SK-N-MC (cell line): Measurements from ENCODE around the gene FNIP2.
"Not testable (repeated sequence)": the region's sequence is repeated elsewhere in the genome, so short reads cannot be mapped to it uniquely, and the experiment has no call there.

ENCODE experiments used
- DNase-seq: peaks from one replicate; pipeline ENCODE4 v3.0.0-alpha.2; 2011; ENCODE audit warnings: low read depth, low spot score
- H3K27ac ChIP-seq: fragments of 200-600 bp; sonication (generic); 2 replicates; pipeline ENCODE4 v1.5.1; 2016; ENCODE audit warnings: mixed run types
- H3K36me3 ChIP-seq: fragments of 200-600 bp; sonication (generic); 2 replicates; pipeline ENCODE4 v1.6.1; 2017; ENCODE audit warnings: antibody characterized with exemption, low read length, mixed read lengths; ENCODE audit not compliant: insufficient read depth
- H3K4me3 ChIP-seq: fragments of 200-600 bp; sonication (generic); 2 replicates; pipeline ENCODE4 v1.5.1; 2016
- H3K9ac ChIP-seq: fragments of 200-600 bp; sonication (generic); 2 replicates; pipeline ENCODE4 v1.8.0; 2017; ENCODE audit warnings: mixed run types, mixed read lengths; ENCODE audit not compliant: insufficient read length
- H3K9me3 ChIP-seq: fragments of 200-600 bp; sonication (generic); 2 replicates; pipeline ENCODE4 v1.6.1; 2017; ENCODE audit warnings: low read depth, mild to moderate bottlenecking, antibody characterized with exemption, low read length, moderate library complexity, mixed read lengths
- EZH2 ChIP-seq: fragments of 200-600 bp; sonication (generic); IDR thresholded peaks from one replicate; pipeline ENCODE4 v1.6.1; 2017; ENCODE audit warnings: antibody characterized with exemption
- FOXP2 ChIP-seq: optimal IDR thresholded peaks from 2 replicates; pipeline ENCODE3; 2011; ENCODE audit warnings: mild to moderate bottlenecking, moderate library complexity; ENCODE audit not compliant: insufficient read depth; ENCODE audit errors: extremely low read length, control extremely low read depth
- POLR2AphosphoS5 ChIP-seq: IDR thresholded peaks from 2 replicates; pipeline ENCODE4 v1.6.1; 2012; ENCODE audit warnings: mild to moderate bottlenecking, low read depth, low read length, borderline replicate concordance

Gene FNIP2

GRCh38 chr4:158885564-158885963, 116.7 kb downstream of the FNIP2 start:
- no peak overlapping the region for H3K4me3 ChIP-seq
- H3K9me3 ChIP-seq: no peaks in the 10 kb centered on the region
- no peak overlapping the region for H3K27ac ChIP-seq
- no peak for TF ChIP-seq EZH2
- TF ChIP-seq POLR2AphosphoS5: no peak
- DNase-seq: no peak
- H3K9ac ChIP-seq: no peak overlapping the region
- H3K36me3 ChIP-seq: no peaks in the 10 kb centered on the region

GRCh38 chr4:158890294-158890693, 121.5 kb downstream of the FNIP2 start:
- H3K9me3 ChIP-seq: no peaks in the 10 kb centered on the region
- no peak overlapping the region for H3K9ac ChIP-seq
- H3K4me3 ChIP-seq: no peak overlapping the region
- TF ChIP-seq EZH2: no peak
- no peak for TF ChIP-seq POLR2AphosphoS5
- no peak for TF ChIP-seq FOXP2
- no peak for DNase-seq
- no peak overlapping the region for H3K27ac ChIP-seq
- no peaks in the 10 kb centered on the region for H3K36me3 ChIP-seq

DNA sequence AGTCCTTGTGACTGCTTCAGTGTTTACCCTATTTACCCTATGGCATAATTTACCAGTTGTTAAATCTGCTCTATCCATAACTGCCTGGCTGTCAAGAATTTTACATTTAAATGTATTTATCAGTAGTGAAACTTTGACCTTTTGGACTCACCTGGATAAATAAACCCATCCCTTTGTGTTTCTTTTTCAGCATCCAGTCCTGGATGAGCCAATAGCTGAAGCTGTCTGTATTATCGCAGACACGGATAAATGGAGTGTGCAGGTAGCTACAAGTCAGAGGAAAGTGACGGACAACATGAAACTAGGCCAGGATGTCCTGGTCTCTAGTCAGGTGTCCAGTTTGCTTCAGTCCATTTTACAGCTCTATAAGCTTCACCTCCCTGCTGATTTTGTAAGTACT, 122.4 kb downstream of the FNIP2 start:
- Histone ChIP-seq H3K9me3 (no peaks in the 10 kb centered on the region), H3K9ac (no peak overlapping the region), H3K27ac (no peak overlapping the region), H3K4me3 (no peak overlapping the region), H3K36me3 (no peaks in the 10 kb centered on the region)
- TF ChIP-seq FOXP2 (no peak), POLR2AphosphoS5 (no peak), EZH2 (no peak)
- no peak for DNase-seq

DNA sequence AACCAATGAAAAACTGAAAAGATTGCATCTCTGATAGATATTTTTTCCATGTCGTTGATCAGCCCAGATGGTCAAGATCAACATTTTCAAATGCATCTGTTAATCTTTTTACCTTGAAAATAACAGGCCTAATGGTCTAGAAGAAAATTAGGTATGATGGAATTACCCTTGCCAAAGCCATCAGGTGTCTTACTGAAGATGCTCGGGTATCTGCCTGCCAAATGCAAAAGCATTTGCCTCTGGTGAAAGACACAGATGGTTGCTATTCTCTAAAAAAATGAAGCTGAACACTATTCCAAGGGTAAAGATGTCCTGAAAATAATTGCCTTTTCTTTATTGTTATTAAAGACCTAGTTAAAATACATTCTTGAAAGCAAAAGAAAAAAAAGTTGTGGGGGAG, 126.0 kb downstream of the FNIP2 start:
- H3K4me3 ChIP-seq: no peak overlapping the region
- H3K36me3 ChIP-seq: no peaks in the 10 kb centered on the region
- no peaks in the 10 kb centered on the region for H3K9me3 ChIP-seq
- H3K27ac ChIP-seq: no peak overlapping the region
- TF ChIP-seq EZH2 (no peak), POLR2AphosphoS5 (no peak), FOXP2 (no peak)
- H3K9ac ChIP-seq: no peak overlapping the region
- no peak for DNase-seq

- H3K27ac ChIP-seq: peak overlapping the region; percentile 60
- H3K4me3 ChIP-seq: peak overlapping the region; percentile 16
- H3K9ac ChIP-seq: no peak overlapping the region
- no peak for DNase-seq
- H3K36me3 ChIP-seq: no peaks in the 10 kb centered on the region
- TF ChIP-seq EZH2: no peak
- no peak for TF ChIP-seq POLR2AphosphoS5
- no peak for TF ChIP-seq FOXP2
- H3K9me3 ChIP-seq: no peaks in the 10 kb centered on the region
Measured at GRCh38 chr4:158895797-158896576, 127.2 kb downstream of the FNIP2 start.

DNA sequence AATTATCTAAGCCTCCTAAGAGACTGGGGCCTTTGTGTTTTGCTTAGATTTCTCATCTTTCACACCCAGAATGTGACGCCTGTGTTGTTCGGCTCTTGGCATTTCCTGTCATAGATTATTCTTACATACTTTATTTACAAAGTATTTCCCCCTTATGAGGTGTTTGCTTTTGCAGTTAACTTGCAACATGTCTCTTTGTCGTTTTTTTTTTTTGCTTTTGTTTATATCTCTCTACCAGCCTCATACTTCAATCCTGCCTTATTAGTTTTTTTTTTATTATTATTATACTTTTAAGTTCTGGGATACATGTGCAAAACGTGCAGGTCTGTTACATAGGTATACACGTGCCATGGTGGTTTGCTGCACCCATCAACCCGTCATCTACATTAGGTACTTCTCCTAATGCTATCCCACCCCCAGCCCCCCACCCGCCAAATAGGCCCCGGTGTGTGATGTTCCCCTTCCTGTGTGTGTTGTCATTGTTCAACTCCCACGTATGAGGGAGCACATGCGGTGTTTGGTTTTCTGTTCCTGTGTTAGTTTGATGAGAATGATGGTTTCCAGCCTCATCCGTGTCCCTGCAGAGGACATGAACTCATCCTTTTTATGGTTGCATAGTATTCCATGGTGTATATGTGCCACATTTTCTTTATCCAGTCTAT, 127.9 kb downstream of the FNIP2 start:
- peak overlapping the region; percentile 60 for H3K27ac ChIP-seq
- not testable (repeated sequence) for H3K9me3 ChIP-seq

DNA sequence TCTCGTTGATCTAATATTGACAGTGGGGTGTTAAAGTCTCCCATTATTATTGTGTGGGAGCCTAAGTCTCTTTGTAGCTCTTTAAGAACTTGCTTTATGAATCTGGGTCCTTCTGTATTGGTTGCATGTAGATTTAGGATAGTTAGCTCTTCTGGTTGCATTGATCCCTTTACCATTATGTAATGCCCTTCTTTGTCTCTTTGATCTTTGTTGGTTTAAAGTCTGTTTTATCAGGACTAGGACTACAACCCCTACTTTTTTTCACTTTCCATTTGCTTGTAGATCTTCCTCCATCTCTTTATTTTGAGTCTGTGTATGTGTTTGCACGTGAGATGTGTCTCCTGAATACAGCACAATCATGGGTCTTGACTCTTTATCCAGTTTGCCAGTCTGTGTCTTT, 131.6 kb downstream of the FNIP2 start:
- H3K9me3 ChIP-seq, H3K4me3 ChIP-seq, H3K9ac ChIP-seq, DNase-seq, H3K36me3 ChIP-seq, H3K27ac ChIP-seq: not testable (repeated sequence)

More for the DNA sequence above, 127.9 kb downstream of the FNIP2 start:
- not testable (repeated sequence) for H3K36me3 ChIP-seq, H3K9ac ChIP-seq, DNase-seq
- H3K4me3 ChIP-seq: peak overlapping the region; percentile 16

- H3K9me3 ChIP-seq, H3K4me3 ChIP-seq, DNase-seq, H3K27ac ChIP-seq, H3K36me3 ChIP-seq, H3K9ac ChIP-seq: not testable (repeated sequence)
Measured at GRCh38 chr4:158902280-158903078, 133.7 kb downstream of the FNIP2 start.

- no peak for TF ChIP-seq POLR2AphosphoS5
- no peak for TF ChIP-seq FOXP2
- TF ChIP-seq EZH2: no peak
Measured at GRCh38 chr4:158903079-158903456, 134.2 kb downstream of the FNIP2 start.

More at GRCh38 chr4:158903079-158903456, 134.2 kb downstream of the FNIP2 start:
- no peak overlapping the region for H3K9ac ChIP-seq
- H3K36me3 ChIP-seq: no peaks in the 10 kb centered on the region
- DNase-seq: no peak
- no peak overlapping the region for H3K27ac ChIP-seq
- no peaks in the 10 kb centered on the region for H3K9me3 ChIP-seq
- no peak overlapping the region for H3K4me3 ChIP-seq
